Measurements from ENCODE around the gene RTN3.

RTN3 gene

GRCh38 chr11:63795066-63795465 lies 113.8 kb downstream of the RTN3 start:
- Histone ChIP-seq H2AFZ (ENCODE audit: low read depth, low read length, severe bottlenecking) (no peak overlapping the region), H3K36me3 (ENCODE audit: low read length) (0 out of 2 replicates have a peak, but pooled peaks cover 2% of the 10 kb centered on the region), H4K20me1 (ENCODE audit: low read depth, low read length) (no peaks in the 10 kb centered on the region), H3K27ac (ENCODE audit: low read depth, low read length) (no peak overlapping the region), H3F3A (ENCODE audit: insufficient read depth) (no peaks in the 10 kb centered on the region), H3K4me2 (ENCODE audit: low read depth, low read length, poor library complexity, severe bottlenecking) (no peak overlapping the region), H3K9ac (ENCODE audit: low read length) (no peak overlapping the region), H3K4me3 (ENCODE audit: insufficient read depth, low read length, poor library complexity, severe bottlenecking) (no peak overlapping the region), H3K27me3 (ENCODE audit: low read length) (no peaks in the 10 kb centered on the region), H3K9me3 (ENCODE audit: insufficient read depth, low read length) (peaks cover 12% of the 10 kb centered on the region; the same call in 1 of the 2 replicates), H3K79me2 (ENCODE audit: insufficient read depth, low read length) (no peaks in the 10 kb centered on the region), H3K9me2 (replicated peaks; ENCODE audit: insufficient read depth, low read length) (no peaks in the 10 kb centered on the region)
- no peak for TF ChIP-seq CTCF (IDR thresholded peaks at IDR 0.05; ENCODE audit: insufficient read depth, low read length, poor library complexity, severe bottlenecking)
- no peak for TF ChIP-seq EZH2phosphoT487 (conservative IDR thresholded peaks at IDR 0.05; ENCODE audit: low read length)

GRCh38 chr11:63800921-63801320 lies 119.6 kb downstream of the RTN3 start:
- no peaks in the 10 kb centered on the region for H3K27me3 ChIP-seq (ENCODE audit: low read length)
- H3K9ac ChIP-seq (ENCODE audit: low read length): no peak overlapping the region
- no peaks in the 10 kb centered on the region for H3K36me3 ChIP-seq (ENCODE audit: low read length)
- no peak for TF ChIP-seq CTCF (IDR thresholded peaks at IDR 0.05; ENCODE audit: insufficient read depth, low read length, poor library complexity, severe bottlenecking)
- no peaks in the 10 kb centered on the region for H4K20me1 ChIP-seq (ENCODE audit: low read depth, low read length)
- H2AFZ ChIP-seq (ENCODE audit: low read depth, low read length, severe bottlenecking): no peak overlapping the region
- H3K9me3 ChIP-seq (ENCODE audit: insufficient read depth, low read length): no peaks in the 10 kb centered on the region
- H3K4me3 ChIP-seq (ENCODE audit: insufficient read depth, low read length, poor library complexity, severe bottlenecking): no peak overlapping the region
- H3K4me2 ChIP-seq (ENCODE audit: low read depth, low read length, poor library complexity, severe bottlenecking): no peak overlapping the region
- H3F3A ChIP-seq (ENCODE audit: insufficient read depth): no peaks in the 10 kb centered on the region
- no peaks in the 10 kb centered on the region for H3K79me2 ChIP-seq (ENCODE audit: insufficient read depth, low read length)
- H3K9me2 ChIP-seq (replicated peaks; ENCODE audit: insufficient read depth, low read length): no peaks in the 10 kb centered on the region
- no peak overlapping the region for H3K27ac ChIP-seq (ENCODE audit: low read depth, low read length)

- no peaks in the 10 kb centered on the region for H3K27me3 ChIP-seq (ENCODE audit: low read length)
- no peak overlapping the region for H3K4me2 ChIP-seq (ENCODE audit: low read depth, low read length, poor library complexity, severe bottlenecking)
- no peaks in the 10 kb centered on the region for H3K9me3 ChIP-seq (ENCODE audit: insufficient read depth, low read length)
- no peaks in the 10 kb centered on the region for H3K36me3 ChIP-seq (ENCODE audit: low read length)
- H2AFZ ChIP-seq (ENCODE audit: low read depth, low read length, severe bottlenecking): no peak overlapping the region
- no peaks in the 10 kb centered on the region for H3K9me2 ChIP-seq (replicated peaks; ENCODE audit: insufficient read depth, low read length)
- no peak overlapping the region for H3K9ac ChIP-seq (ENCODE audit: low read length)
- H3K4me3 ChIP-seq (ENCODE audit: insufficient read depth, low read length, poor library complexity, severe bottlenecking): no peak overlapping the region
- H3F3A ChIP-seq (ENCODE audit: insufficient read depth): no peaks in the 10 kb centered on the region
- no peaks in the 10 kb centered on the region for H3K79me2 ChIP-seq (ENCODE audit: insufficient read depth, low read length)
- no peaks in the 10 kb centered on the region for H4K20me1 ChIP-seq (ENCODE audit: low read depth, low read length)
- no peak overlapping the region for H3K27ac ChIP-seq (ENCODE audit: low read depth, low read length)
- TF ChIP-seq CTCF (IDR thresholded peaks at IDR 0.05; ENCODE audit: insufficient read depth, low read length, poor library complexity, severe bottlenecking) (no peak), EZH2phosphoT487 (conservative IDR thresholded peaks at IDR 0.05; ENCODE audit: low read length) (no peak)
Measured at GRCh38 chr11:63802637-63803414, 121.5 kb downstream of the RTN3 start.

Measured in SU-DHL-6 (cell line).